GM19239 (cell line): ENCODE results near the gene FBXL3.

Experiments used
- DNase-seq: peaks from one replicate; pipeline ENCODE4 v3.0.0; 2011; ENCODE audit warnings: low spot score; ENCODE audit not compliant: insufficient read length
- FAIRE-seq: peaks from 2 replicates; lab custom pipeline; 2011; peaks lifted over from hg19 to GRCh38; lab: Jason Lieb, UNC

The FBXL3 gene

GRCh38 chr13:76958841-76959432 is 68.0 kb downstream of the FBXL3 start:
- DNase-seq: no peak
- no peak for FAIRE-seq

- DNase-seq (no peak), FAIRE-seq (no peak)
Measured at GRCh38 chr13:76955661-76956060, 71.3 kb downstream of the FBXL3 start.
